Lung microvascular endothelial cell (primary cell): Measurements from ENCODE around the gene HGS. TPM values are rescaled to one million over a fixed set of nuclear protein-coding genes. Genes with fewer than 3 reads are reported as not detected.

Experiments
- DNase-seq, 2 donors: peaks; one replicate each; pipeline versions ENCODE4 v3.0.0 to v3.0.0-alpha.2; 2010; ENCODE audit warnings: low read depth in 2 of 2
- total RNA-seq: library from RNA; depleted of rRNA; stranded (reverse); fragments of >200 nt; gene quantifications from 2 replicates; pipeline ENCODE4 v1.2.1, GENCODE V29; 2014

Gene HGS
- total RNA-seq, 1 donor from 2014 or later = 45.2 TPM

GRCh38 chr17:81705518-81706231 is 21.9 kb downstream of the HGS start:
- no peak for DNase-seq

DNA sequence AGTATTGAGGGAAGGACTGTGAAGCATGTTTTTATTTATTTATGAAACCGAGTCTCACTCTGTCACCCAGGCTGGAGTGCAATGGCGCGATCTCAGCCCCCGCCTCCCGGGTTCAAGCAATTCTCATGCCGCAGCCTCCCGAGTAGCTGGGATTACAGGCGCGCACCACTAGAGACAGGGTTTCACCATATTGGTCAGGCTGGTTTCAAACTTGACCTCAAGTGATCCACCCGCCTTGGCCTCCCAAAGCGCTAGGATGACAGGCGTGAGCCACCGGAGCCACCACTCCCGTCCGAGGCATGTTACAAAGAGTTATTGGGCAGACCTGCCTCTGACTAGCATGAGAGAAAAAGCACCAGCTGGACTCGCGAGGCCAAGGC is 22.4 kb downstream of the HGS start:
- DNase-seq = no peak

GRCh38 chr17:81706757-81707624 is 23.2 kb downstream of the HGS start:
- DNase-seq = no peak

GRCh38 chr17:81707725-81708646 is 24.2 kb downstream of the HGS start:
- DNase-seq = no peak

- DNase-seq = no peak
Measured at GRCh38 chr17:81708739-81709185, 25.0 kb downstream of the HGS start.

DNA sequence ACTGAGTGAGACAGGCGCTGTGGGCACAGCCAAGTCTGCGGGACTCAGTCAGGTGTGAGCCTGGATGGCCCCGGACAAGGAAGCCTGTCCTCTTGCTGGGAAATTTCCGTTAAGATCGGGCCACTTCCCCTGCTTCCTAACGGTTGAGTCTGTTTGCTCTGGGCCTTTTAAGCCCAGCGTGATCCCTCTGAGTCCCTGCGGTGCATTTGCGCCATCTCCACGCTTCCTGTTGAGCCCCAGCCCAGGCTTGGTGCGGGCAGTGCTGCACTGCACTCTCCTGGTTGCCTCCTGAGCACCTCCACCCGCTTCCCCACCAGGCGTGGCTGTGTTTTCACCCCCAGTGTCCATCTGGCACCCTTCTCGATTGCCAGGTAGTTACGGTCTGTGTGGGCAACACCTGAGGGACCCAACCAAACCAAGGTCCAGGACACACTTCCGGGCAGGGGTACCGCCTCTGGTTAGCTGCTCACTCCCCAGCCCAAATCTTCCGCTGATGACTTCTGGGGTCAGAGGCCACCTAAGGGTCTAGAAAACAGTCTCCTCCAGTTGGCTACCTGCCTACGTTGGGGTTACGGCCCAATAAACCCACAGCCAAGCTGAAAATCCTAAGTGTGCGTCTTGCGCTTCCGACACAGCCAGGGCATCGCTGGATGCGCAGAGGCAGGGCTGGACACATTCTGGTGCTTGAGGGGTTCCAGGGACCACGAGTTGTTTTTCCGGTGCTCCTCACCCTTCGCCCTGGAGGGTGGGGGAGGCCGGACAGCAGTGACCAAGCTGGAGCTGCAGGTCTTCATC is 26.9 kb downstream of the HGS start:
- peak in 1 of 2 donors; percentile 37 for DNase-seq

DNA sequence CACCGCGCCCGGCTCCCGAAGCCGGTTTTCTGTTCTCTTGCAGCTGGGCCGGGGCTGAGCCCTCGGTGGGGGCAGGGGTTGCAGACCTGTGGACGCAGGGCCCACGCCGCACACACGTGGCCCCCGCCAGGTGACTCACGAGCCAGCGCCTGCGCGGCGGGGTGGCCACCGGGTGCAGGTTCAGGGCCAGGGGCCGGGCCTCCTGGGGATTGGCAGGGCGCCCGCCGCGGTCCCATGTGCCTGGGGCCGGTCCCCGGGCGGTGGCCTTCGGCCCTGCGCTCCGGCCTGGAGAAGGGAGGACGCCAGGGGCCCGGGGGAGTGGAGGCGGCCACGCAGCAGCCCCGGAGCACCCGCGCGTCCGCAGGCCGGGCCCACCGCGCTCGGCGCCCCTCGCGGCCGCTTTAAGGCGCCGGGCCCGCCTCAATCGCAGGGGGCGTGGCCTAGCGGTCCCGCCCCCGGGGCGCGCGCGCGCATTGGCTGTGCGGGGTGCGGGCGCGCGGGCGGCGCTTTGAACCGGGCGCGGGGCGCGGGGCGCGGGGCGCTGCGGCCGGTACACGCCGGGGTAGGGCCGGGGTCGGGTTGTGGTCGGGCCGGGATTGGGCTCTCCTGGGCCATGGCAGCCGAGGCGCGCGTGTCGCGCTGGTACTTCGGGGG is 28.1 kb downstream of the HGS start, which contains the start of gene SLC25A10:
SLC25A10 (plus strand) TSS at position 471 of the 654 bp plus-strand sequence; CDS start at position 614, 143 bp downstream.
- peak; percentile 75 to 82 for DNase-seq

GRCh38 chr17:81712468-81713003 is 28.7 kb downstream of the HGS start:
- DNase-seq = peak; percentile 42 to 46

DNA sequence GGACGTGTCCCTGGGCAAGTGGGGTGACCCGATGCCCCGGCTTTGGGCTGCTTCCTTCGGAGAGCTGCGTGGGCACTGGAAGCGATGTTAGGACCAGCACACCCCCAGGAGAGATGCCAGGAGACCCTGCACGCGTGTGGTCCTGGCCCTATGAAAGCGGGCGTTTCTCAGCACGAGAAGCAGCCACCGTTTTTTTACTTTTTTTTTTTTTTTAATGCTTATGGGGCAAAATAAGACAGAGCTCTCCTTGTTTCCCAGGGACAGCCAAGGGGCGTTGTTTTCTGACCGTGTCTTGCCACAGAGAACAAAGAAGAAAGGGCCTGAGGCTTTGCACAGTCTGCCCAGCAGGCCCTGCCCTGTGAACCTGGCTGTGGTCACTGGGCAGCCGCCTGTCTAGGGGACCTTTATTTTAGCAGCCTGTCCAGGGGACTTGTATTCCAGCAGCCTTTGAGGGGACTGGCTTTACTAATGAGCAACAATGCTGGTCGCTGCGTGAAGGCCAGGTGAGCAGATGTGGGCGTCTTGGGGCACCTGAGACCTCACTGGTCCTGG is 29.3 kb downstream of the HGS start:
- DNase-seq = no peak

- no peak for DNase-seq
Measured at GRCh38 chr17:81713556-81714411, 30.0 kb downstream of the HGS start.

GRCh38 chr17:81714412-81715106 is 30.7 kb downstream of the HGS start:
- no peak for DNase-seq

DNA sequence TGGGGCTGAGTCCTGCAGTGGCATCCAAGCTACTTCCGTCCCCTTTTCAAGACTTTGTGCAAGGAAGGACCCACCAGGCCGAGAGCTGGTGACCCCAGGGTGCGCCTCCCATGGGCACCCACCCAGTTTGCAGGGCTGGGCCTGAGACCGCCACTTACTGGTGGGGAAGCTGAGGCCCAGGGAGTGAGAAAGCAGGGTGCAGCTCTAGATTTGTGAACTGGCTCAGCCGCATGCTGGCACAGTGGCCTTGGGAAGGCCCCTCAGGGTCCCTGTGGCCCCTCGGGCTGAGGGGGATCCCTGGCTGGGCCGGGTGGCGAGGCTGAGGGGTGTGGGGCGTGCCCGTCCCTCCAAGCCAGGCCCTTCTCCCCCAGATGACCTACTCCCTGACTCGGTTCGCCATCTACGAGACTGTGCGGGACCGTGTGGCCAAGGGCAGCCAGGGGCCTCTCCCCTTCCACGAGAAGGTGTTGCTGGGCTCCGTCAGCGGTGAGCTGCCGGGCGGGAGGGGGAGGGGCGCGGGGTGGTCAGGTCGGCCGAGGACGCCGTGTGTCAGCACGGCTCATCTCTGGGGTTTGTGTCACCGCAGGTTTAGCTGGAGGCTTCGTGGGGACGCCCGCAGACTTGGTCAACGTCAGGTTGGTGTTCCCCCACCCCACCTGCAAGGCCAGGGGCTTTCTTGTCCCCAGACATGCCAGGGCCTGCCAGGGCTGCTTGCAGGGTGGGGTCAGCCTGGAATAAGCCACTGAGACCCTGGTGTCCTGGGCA is 31.5 kb downstream of the HGS start:
- no peak for DNase-seq

DNA sequence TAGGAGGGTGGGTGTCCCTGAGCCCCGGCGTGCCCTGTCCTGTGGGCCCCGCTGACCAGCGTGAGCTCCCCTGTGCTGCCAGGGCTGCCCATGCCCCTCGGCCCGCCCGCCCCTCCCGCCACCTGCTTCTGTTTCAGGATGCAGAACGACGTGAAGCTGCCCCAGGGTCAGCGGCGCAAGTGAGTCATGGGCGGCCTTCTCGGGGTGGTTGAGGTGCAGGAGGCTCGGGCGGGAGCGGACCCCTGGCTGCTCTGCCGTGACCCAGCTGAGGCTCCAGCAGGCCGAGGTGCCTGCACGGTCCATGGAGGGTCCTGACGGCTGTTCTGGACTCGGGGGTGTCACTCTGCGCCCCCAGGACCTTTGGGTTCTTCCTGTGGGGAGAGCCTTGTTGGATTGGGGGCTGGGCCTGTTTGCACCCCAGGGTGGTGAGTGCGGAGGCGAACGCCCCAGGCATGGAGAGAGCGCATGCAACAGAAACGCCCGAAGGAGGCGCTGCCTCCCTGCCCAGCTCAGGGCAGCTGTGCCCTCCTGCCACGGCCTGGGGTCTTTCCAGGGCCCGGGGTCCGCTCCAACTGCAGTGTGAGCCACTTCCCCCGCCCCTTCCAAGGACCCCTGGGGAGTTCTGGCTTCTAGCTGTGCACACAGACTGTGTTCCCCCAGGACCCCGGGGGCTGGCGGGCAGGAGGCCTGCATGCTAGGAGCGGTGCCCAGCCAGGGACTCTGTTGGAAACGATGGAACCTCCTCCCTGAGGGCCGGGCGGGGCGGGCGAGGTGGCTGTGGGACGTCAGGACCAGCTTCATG is 32.3 kb downstream of the HGS start:
- DNase-seq = no peak

DNA sequence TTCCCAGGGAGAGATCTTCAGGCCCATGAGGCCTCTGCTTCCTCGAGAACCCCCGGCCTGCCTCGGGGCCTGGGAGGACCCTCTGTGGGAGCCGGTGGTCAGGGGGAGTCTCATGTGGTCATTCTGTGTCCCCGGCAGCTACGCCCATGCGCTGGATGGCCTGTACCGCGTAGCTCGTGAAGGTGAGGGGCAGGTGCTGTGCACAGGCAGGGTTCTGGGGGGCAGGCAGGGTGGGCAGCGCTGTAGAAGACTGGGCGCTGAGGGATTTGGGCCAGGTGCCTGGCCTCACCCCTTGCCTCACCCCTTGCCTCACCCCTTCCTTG is 32.8 kb downstream of the HGS start:
- DNase-seq = no peak

DNA sequence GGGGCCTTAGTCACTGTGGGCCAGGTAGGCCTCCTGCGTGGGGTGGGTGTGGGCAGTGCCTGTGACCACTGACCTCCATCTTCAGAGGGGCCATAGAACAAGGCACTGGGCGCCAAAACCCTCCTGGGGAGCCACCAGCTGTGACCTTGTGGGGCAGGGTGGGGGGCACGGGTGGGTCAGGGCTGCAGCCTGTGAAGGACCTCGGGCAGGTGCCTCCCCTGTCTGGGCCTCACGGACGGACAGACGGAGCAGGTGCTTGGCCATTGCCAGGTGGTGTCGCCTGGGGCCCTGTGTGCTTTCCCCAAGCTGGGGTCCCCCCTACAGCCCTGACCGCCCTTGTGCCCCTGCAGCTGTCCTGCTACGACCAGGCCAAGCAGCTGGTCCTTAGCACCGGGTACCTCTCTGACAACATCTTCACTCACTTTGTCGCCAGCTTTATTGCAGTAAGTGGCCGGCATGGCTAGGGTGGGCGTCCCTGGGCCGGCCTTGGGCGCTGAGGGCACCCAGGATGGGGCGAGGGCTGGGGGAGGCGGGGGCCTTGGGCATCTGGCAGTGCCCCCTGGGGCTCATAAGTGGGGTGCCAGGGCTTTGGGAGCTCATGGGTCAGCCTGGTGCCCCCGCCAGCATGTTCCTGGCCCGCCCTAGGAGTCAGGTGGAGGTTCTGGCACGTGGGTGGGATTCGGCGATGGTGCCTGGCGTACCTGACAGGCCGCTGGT is 33.4 kb downstream of the HGS start:
- DNase-seq = no peak

DNA sequence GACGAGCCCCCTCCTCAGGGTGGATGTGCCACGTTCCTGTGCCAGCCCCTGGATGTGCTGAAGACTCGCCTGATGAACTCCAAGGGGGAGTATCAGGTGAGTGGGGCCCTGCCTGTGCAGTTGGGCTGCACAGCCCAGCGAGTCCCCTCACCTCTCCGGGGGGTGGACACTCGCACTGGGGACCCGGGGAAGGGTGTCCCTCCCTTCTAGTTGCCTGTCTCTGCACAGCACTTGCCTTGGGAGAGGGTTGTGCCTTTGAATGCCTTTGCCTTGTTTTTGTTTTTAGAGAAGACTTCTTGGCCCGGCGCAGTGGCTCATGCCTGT is 33.9 kb downstream of the HGS start:
- DNase-seq = no peak
